SU-DHL-6 (cell line): ENCODE measurements around the gene TTL.

Experiments
- EZH2phosphoT487 ChIP-seq: fragments of 200-600 bp; sonication (generic), shearing (Covaris generic); conservative IDR thresholded peaks from 2 replicates; pipeline ENCODE4 v1.6.1; 2018; ENCODE audit warnings: mild to moderate bottlenecking, antibody characterized with exemption, low read length, moderate library complexity, mixed read lengths
- TF ChIP-seq, protein P1 (sequence below): fragments of 200-600 bp; sonication (generic); IDR thresholded peaks from one replicate; pipeline ENCODE4 v1.5.1; 2017; ENCODE audit warnings: antibody characterized with exemption, mild to moderate bottlenecking, low read length, moderate library complexity; ENCODE audit not compliant: insufficient read depth, poor library complexity, severe bottlenecking

DNA sequence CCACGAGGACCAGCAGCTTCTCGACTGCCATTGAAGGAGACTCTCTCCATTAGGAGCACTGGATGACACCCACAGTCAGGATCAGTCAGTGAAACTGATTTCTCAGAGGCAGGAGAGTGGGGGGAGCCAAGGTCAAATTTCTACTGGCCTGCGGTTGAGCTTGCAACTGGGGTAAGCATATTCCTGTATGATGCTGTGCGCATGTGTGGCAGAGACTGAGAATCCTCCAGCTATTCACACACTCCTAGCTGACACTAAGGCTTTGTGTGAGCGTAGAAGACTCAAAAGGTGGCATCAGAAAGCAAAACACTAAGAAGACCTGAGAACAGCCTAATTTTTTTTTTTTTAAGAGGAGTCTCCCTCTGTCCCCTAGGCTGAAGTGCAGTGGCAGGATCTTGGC lies 19.8 kb upstream of the TTL start:
- TF ChIP-seq, protein P1, sequence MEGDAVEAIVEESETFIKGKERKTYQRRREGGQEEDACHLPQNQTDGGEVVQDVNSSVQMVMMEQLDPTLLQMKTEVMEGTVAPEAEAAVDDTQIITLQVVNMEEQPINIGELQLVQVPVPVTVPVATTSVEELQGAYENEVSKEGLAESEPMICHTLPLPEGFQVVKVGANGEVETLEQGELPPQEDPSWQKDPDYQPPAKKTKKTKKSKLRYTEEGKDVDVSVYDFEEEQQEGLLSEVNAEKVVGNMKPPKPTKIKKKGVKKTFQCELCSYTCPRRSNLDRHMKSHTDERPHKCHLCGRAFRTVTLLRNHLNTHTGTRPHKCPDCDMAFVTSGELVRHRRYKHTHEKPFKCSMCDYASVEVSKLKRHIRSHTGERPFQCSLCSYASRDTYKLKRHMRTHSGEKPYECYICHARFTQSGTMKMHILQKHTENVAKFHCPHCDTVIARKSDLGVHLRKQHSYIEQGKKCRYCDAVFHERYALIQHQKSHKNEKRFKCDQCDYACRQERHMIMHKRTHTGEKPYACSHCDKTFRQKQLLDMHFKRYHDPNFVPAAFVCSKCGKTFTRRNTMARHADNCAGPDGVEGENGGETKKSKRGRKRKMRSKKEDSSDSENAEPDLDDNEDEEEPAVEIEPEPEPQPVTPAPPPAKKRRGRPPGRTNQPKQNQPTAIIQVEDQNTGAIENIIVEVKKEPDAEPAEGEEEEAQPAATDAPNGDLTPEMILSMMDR = no peak
- TF ChIP-seq EZH2phosphoT487 = no peak
